CD4-positive, alpha-beta T cell treated with Interleukin-21 for 1 hour (primary cell): ENCODE measurements around the gene PRCD.

Source experiments
- DNase-seq: peaks from one replicate; pipeline ENCODE4 v3.0.0-alpha.2; 2020

PRCD gene

GRCh38 chr17:76539631-76540271 lies at the start of gene PRCD:
TSS of gene PRCD (plus strand) at chr17:76540044. CDS start at chr17:76540142, 98 bp downstream.
- no peak for DNase-seq

GRCh38 chr17:76490112-76490710 lies 49.6 kb upstream of the PRCD start:
- no peak for DNase-seq

- DNase-seq: no peak
Measured at GRCh38 chr17:76491271-76492122, 48.3 kb upstream of the PRCD start.

GRCh38 chr17:76492123-76492988 lies 47.5 kb upstream of the PRCD start:
- peak; percentile 17 for DNase-seq

- peak; percentile 58 for DNase-seq
Measured at GRCh38 chr17:76492989-76493501, 46.8 kb upstream of the PRCD start.

- DNase-seq: peak; percentile 50
Measured at GRCh38 chr17:76493505-76494167, 46.2 kb upstream of the PRCD start.

GRCh38 chr17:76495663-76496400 lies 44.0 kb upstream of the PRCD start:
- no peak for DNase-seq

GRCh38 chr17:76496464-76496863 lies 43.4 kb upstream of the PRCD start:
- no peak for DNase-seq

- no peak for DNase-seq
Measured at GRCh38 chr17:76497699-76497978, 42.2 kb upstream of the PRCD start.

- DNase-seq: no peak
Measured at GRCh38 chr17:76497979-76498875, 41.6 kb upstream of the PRCD start.

- peak; percentile 22 for DNase-seq
Measured at GRCh38 chr17:76498876-76499251, 41.0 kb upstream of the PRCD start.

GRCh38 chr17:76499267-76499667 lies 40.6 kb upstream of the PRCD start:
- no peak for DNase-seq

- DNase-seq: no peak
Measured at GRCh38 chr17:76500074-76500746, 39.6 kb upstream of the PRCD start.

GRCh38 chr17:76500747-76501017 lies 39.2 kb upstream of the PRCD start:
- no peak for DNase-seq

- peak; percentile 96 for DNase-seq
Measured at GRCh38 chr17:76501018-76501826, 38.6 kb upstream of the PRCD start, which contains the start of gene RHBDF2. TSS of gene RHBDF2 (minus strand) at chr17:76501423. CDS start at chr17:76481524, 19,899 bp downstream.

- DNase-seq: no peak
Measured at GRCh38 chr17:76501827-76502307, 38.0 kb upstream of the PRCD start.

GRCh38 chr17:76502341-76503211 lies 37.3 kb upstream of the PRCD start:
- no peak for DNase-seq

GRCh38 chr17:76504117-76504516 lies 35.7 kb upstream of the PRCD start:
- DNase-seq: no peak
